Endometrial microvascular endothelial cells (primary cell): ENCODE data around the gene FMO5. TPM values are rescaled to one million over a fixed set of nuclear protein-coding genes. Genes with fewer than 3 reads are reported as not detected.
"Not testable (repeated sequence)": the region's sequence is repeated elsewhere in the genome, so short reads cannot be mapped to it uniquely, and the experiment has no call there.

Experiments used
- in situ Hi-C: cut with HindIII; loops from 2 replicates; pipeline ENCODE4 v1.10.0; 2017; ENCODE audit warnings: low sequenced_read_pairs, low pct_unique_long_range_greater_than_20kb; ENCODE audit errors: inconsistent ontology term
- total RNA-seq: library from RNA; depleted of rRNA; stranded (reverse); fragments of >200 nt; gene quantifications from one replicate; pipeline ENCODE4 v1.2.3, GENCODE V29; 2015; ENCODE audit errors: inconsistent ontology term

The FMO5 gene
- total RNA-seq, 1 donor from 2014 or later, result 0.74 TPM

DNA sequence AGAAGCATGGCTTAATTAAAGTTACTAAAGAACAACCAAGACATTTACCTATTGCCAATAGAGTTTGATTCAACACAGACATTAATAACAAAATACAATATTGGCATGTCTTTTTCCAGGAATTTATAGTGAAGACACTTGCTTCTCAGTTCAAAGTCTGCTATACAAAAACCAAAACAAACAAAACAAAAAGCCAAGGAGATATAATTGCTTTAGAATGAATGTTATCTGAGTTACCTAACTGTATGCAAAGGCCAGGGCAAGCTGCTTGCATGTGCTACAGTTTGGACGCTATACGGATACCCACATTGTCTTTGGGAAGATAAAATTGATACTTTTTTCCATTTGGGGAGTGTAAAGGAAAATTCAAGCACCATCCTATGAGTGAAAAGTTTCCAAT lies 13.6 kb downstream of the FMO5 start:
- in situ Hi-C loops, result no loop called here

DNA sequence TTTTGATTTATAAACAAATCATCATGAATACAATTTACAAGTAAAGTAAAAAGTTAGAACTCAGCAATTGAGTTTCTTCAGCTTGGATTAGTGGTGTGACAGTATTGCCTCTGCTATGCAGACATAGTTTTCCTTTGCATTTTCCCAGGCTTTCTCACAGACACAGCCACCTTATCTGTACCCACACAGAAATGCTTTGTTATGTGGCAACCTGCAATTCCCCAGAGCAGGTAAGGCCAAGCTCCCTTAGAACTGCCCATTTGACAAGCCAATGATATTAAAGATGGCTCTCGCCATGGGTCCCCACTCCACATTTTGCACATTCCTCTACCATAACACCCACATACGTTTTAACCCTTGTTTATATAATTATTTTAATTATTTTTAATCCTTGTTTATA lies 14.2 kb downstream of the FMO5 start:
- in situ Hi-C loops, result no loop called here

- in situ Hi-C loops, result no loop called here
Measured at GRCh38 chr1:147209825-147210821, 15.0 kb downstream of the FMO5 start.

DNA sequence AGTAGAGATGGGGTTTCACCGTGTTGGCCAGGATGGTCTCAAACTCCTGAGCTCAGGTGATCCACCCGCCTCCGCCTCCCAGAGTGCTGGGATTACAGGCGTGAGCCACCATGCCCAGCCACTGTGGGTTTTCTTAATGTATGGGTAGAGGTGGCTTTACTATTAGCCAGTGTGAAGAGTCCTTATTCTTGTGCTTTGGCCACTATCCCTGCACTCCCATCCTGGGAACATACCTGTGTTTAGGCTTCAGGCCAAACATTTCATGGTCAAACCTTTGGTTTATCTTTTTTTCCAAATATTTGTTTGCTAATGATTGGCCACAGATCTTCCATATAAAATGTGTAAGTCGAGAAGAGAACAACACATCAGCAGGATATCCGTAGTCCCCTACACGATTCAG lies 16.5 kb downstream of the FMO5 start:
- in situ Hi-C loops, result no loop called here

DNA sequence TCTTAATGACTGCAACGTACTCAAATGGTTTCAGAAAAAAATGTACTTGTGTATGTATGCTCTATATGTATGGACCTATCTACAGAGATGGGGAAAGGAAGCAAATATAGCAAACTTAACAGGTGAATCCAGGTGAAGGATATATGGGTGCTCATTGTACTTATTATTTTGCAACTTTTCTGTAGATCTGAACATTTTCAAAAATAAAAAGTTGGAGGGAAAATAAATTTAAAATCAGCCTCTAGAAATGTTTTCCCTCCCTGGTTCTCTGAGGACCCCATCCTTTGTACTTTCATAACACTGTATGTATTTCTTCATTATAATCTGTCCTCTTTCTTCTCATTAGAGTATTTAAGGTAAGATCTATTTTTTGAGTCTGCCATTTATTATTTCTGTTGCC lies 17.9 kb downstream of the FMO5 start:
- in situ Hi-C loops, result no loop called here

- in situ Hi-C loops, result no loop called here
Measured at GRCh38 chr1:147204080-147204479, 21.1 kb downstream of the FMO5 start.

DNA sequence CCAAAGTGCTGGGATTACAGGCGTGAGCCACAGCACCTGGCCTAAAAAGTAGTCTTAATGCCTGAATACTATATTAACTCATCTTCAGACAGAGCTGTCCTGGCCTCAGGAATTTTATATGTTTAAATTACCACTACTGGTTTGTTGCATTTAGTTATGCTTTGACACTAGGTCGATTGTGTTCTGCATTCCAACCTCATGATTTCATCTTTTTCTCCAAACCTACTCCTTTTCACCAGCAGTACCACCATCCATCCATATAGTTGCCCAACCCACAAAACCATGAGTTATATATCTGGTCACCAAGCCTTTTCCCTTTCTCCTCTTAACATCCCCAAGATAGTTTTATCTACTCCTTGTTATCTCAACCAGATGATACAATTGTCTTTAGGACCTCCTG lies 22.6 kb downstream of the FMO5 start:
- in situ Hi-C loops, result no loop called here

DNA sequence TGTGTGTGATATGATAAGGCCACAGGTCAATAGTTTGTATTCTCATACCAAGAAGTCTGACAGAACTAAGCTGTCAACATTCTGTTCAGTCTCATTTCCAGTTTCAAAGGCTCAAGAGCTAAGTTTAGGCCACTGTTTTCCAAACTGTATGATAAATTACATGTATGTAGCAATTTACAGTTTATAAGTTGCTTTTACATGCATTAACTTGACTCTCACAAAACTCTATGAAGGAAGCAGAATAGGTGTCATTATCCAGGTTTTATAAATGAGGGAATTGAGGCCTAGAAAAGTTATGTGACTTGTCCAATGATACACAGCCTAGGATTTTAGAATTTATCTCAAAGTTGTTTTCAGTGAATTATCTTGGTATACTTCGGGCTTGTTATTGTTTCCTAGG lies 23.4 kb downstream of the FMO5 start:
- in situ Hi-C loops, result no loop called here

GRCh38 chr1:147201276-147201675 lies 23.9 kb downstream of the FMO5 start:
- in situ Hi-C loops, result no loop called here

GRCh38 chr1:147197324-147197723 lies 27.8 kb downstream of the FMO5 start:
- in situ Hi-C loops, result not testable (repeated sequence)

- in situ Hi-C loops, result no loop called here
Measured at GRCh38 chr1:147189514-147189913, 35.6 kb downstream of the FMO5 start.

- in situ Hi-C loops, result no loop called here
Measured at GRCh38 chr1:147185432-147185831, 39.7 kb downstream of the FMO5 start.

DNA sequence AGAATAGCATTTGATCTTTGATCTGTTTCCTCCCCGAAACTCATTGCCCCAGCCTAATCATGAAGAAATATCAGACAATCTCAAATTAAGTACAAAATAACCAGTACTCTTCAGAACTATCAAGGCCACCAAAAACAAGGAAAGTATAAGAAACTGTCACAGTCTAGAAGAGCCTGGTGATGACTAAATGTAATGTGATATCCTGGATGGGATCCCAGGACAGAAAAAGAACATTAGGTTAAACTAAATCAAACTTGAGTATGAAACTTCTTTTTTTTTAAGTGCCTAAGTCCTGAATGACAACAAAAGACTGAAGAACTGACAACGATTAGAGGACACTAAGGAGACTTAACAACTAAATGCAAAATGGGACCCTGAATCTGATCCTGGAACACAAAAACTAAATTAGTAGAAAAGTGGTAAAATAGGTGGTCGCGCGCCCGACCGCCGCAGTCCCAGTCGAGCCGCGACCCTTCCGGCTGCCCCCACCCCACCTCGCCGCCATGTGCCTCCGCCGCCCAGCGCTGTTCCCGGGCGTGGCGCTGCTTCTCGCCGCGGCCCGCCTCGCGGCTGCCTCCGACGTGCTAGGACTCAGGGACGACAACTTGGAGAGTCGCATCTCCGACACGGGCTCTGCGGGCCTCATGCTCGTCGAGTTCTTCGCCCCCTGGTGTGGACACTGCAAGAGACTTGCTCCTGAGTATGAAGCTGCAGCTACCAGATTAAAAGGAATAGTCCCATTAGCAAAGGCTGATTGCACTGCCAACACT lies 47.3 kb downstream of the FMO5 start:
- in situ Hi-C loops, result no loop called here

DNA sequence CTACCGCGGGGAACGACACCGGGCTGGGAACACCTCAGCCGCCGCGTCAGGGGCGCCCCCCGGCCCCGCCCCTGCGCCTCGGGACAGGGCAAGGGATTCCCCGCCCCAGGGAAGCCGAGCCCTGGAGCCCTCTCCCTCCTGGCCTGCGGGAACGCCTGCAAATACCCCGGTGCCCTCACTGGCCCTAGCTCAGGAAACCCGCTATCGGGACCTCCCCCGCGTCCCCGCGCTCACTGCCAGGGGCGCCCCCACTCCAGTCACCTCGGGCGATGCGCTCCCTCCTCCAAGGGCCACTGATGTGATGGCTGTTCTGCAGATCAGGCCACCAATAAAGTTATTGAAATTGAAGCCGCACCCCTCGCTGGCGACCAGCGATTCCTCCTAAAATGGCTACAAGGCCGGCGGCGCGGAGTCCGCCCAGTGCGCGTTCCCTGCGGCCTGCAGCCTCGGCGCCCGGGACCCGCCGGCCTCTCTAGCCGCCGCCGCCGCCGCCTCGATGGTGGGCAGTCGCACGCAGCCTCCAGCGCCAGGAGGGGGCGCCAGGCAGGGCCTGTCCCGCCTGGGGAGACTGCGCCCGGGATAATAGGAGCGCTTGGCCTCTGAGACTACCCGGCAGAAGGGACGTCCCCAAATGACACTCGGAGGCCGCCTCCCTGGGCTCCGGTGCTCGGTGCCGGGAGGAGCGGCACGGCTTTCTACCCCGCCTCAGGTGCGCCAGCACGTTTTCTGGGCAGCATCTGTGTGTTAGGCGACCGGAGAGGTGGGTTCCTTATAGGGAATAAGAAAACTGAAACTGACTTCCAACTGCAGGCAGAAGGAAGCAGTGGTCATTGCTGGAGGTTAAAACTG lies 52.7 kb downstream of the FMO5 start, which contains the start of gene PRKAB2:
Gene PRKAB2, minus strand, starts transcription at position 303 of the 849 bp plus-strand sequence. CDS start 326 bp downstream, outside the sequence.
- in situ Hi-C loops, result no loop called here

- in situ Hi-C loops, result no loop called here
Measured at GRCh38 chr1:147171399-147172167, 53.6 kb downstream of the FMO5 start.

- in situ Hi-C loops, result no loop called here
Measured at GRCh38 chr1:147169840-147170674, 55.1 kb downstream of the FMO5 start.

DNA sequence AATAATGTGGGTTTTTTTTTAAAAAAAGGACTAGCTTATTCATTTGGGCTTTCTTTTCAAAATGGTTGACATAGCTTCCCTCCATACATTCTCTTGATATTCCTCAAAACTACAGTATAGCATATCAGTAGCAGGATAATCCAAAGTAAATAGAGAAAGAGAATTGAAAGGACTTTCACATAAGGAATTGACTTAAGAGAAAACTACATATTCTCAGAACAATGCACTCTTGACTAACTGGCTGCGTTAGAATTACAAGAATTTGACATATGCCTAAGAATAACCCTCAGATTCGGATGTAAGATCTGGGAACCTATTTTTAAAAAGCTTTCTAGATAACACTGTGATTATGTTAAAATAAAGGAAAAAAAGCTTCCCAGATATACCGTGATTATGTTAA lies 56.0 kb downstream of the FMO5 start:
- in situ Hi-C loops, result no loop called here
